Sigmoid colon (tissue), 7 donors: ENCODE data around the gene EDDM13. TPM values are rescaled to one million over a fixed set of nuclear protein-coding genes. Genes with fewer than 3 reads are reported as not detected.

Experiments used
- DNase-seq: peaks from one replicate; pipeline ENCODE4 v3.0.0-alpha.2; 2019
- H3K27ac ChIP-seq, 4 donors: fragments of 200-600 bp; sonication (generic); one replicate each; pipeline ENCODE4 v1.5.1; 2016 to 2019; ENCODE audit warnings: mild to moderate bottlenecking in 1 of 4
- H3K27me3 ChIP-seq, 3 donors: fragments of 200-600 bp; sonication (generic); one replicate each; pipeline ENCODE4 v1.5.1; 2019; ENCODE audit warnings: mild to moderate bottlenecking in 1 of 3
- H3K36me3 ChIP-seq, 4 donors: fragments of 200-600 bp; sonication (generic); one replicate each; pipeline ENCODE4 v1.5.1; 2016 to 2019
- H3K4me1 ChIP-seq, 4 donors: fragments of 200-600 bp; sonication (generic); one replicate each; pipeline ENCODE4 v1.5.1; 2017 to 2019
- H3K4me3 ChIP-seq, 4 donors: fragments of 200-600 bp; sonication (generic); one replicate each; pipeline ENCODE4 v1.5.1; 2017 to 2019; ENCODE audit warnings: mild to moderate bottlenecking in 2 of 4, moderate library complexity in 1 of 4
- H3K9me3 ChIP-seq, 4 donors: fragments of 200-600 bp in 3 of 4; sonication (generic) in 3 of 4; one replicate each; pipeline versions ENCODE4 v1.5.1 to v1.6.1; 2013 to 2019
- CTCF ChIP-seq, 4 experiments: fragments of 450-650 bp in 3 of 4; fragments of 200-600 bp in 1 of 4; IDR thresholded peaks; one replicate each; pipeline ENCODE4 v1.5.1; 2016 to 2019; ENCODE audit warnings: antibody characterized with exemption in 4 of 4, mild to moderate bottlenecking in 3 of 4, moderate library complexity in 2 of 4
- EP300 ChIP-seq, 4 donors: sonication (generic); formaldehyde crosslinking; IDR thresholded peaks; one replicate each; pipeline ENCODE4 v1.6.1; 2017; ENCODE audit warnings: antibody characterized with exemption in 4 of 4
- POLR2A ChIP-seq, 2 donors: fragments of 450-650 bp; IDR thresholded peaks; one replicate each; pipeline ENCODE4 v1.6.1; 2016; ENCODE audit warnings: antibody characterized with exemption in 2 of 2, mild to moderate bottlenecking in 2 of 2, moderate library complexity in 2 of 2
- POLR2AphosphoS5 ChIP-seq, 4 donors: sonication (generic); formaldehyde crosslinking; IDR thresholded peaks; one replicate each; pipeline ENCODE4 v1.6.1; 2017; ENCODE audit warnings: antibody characterized with exemption in 4 of 4
- WGBS, 2 donors: extraction: QIAGEN DNeasy Blood & Tissue Kit; methylation state at CpG; one replicate each; pipeline ENCODE4 v1.1.7; 2013; 5-methylcytosine and 5-hydroxymethylcytosine counted together
- intact Hi-C: fragments of 100-400 bp; cut with DNase I; formaldehyde crosslinking; loops from one replicate; pipeline ENCODE4 v1.15.1; 2023
- polyA plus RNA-seq, 3 donors: library from polyadenylated mRNA; stranded (reverse); fragments of 200-250 nt; gene quantifications; one replicate each; pipeline ENCODE4 v1.2.3, GENCODE V29; 2013
- total RNA-seq, 4 donors: library from RNA; depleted of rRNA; stranded (reverse); fragments of >200 nt; gene quantifications; one replicate each; pipeline ENCODE4 v1.1.0, GENCODE V29; 2016
- donor health status: healthy with polysubstance abuse.
- donor health status: Bipolar disorder and iron deficiency.
- donor health status: healthy.

EDDM13 gene
- total and polyA plus RNA-seq, 7 donors, result 0.32 to 10.8 TPM; not detected in 5

DNA sequence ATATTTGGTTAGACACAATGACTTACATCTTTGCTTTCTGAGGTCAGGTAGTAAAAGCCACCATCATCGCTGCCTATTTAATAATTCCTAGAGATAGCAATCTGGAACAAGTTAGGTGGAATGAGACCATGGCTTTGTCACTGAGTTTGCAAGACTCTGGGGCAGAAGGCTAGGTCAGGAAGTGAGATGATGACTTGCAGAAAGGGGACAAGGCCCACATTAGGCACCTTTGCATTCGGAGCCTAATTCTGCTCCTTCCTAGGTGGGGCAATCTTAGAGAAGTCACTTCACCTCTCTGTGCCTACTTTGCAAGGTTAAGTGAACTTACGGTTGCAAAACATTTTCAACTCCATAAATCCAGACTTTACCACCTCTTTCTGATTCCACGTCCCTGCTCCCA lies 10.3 kb downstream of the EDDM13 start:
- no peak overlapping the region for H3K4me3 ChIP-seq
- intact Hi-C loops, result no loop called here
- H3K9me3 ChIP-seq, result no peaks in the 10 kb centered on the region
- no peaks in the 10 kb centered on the region for H3K27me3 ChIP-seq
- no peak for TF ChIP-seq CTCF (IDR thresholded peaks at IDR 0.05)
- TF ChIP-seq POLR2AphosphoS5 (IDR thresholded peaks at IDR 0.05), result no peak
- no peak for TF ChIP-seq EP300 (IDR thresholded peaks at IDR 0.05)
- no peak for TF ChIP-seq POLR2A (IDR thresholded peaks at IDR 0.05)
- H3K27ac ChIP-seq, result no peak overlapping the region
- 95 to 96% methylated on average over 4 of the region's 4 CpGs for WGBS, 2 donors
- no peaks in the 10 kb centered on the region for H3K4me1 ChIP-seq
- no peak for DNase-seq
- no peaks in the 10 kb centered on the region for H3K36me3 ChIP-seq

GRCh38 chr19:56284746-56285145 lies 12.2 kb downstream of the EDDM13 start:
- H3K9me3 ChIP-seq, result no peaks in the 10 kb centered on the region
- no peak overlapping the region for H3K4me3 ChIP-seq
- no peak for DNase-seq
- no peaks in the 10 kb centered on the region for H3K36me3 ChIP-seq
- H3K27ac ChIP-seq, result no peak overlapping the region
- no peaks in the 10 kb centered on the region for H3K27me3 ChIP-seq
- H3K4me1 ChIP-seq, result no peaks in the 10 kb centered on the region
- no peak for TF ChIP-seq CTCF (IDR thresholded peaks at IDR 0.05)
- no peak for TF ChIP-seq POLR2A (IDR thresholded peaks at IDR 0.05)
- TF ChIP-seq POLR2AphosphoS5 (IDR thresholded peaks at IDR 0.05), result no peak
- no peak for TF ChIP-seq EP300 (IDR thresholded peaks at IDR 0.05)
- intact Hi-C loops, result no loop called here
- WGBS, 2 donors, result 96 to 98% methylated on average over 3 of the region's 3 CpGs

DNA sequence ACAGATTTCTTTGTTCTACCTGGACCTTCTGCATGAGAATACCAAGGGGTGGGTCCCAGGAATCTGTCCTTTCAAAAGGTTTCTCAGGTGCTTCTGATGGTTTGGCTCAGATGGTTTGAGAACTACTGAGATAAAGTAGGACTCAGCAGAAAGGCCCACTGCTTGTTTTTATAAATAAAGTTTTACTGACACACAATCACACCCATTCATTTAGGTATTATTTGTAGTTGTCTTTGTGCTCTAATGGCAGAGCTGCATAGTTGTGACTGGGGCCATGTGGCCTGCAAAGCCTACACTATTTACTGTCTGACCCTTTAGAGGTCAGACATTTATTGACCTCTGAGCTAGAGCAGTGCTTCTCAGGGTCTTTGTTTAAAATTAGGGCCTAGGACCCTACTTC lies 17.6 kb downstream of the EDDM13 start:
- Histone ChIP-seq H3K36me3 (peaks cover 0 to 9% (median 0%) of the 10 kb centered on the region in 4 donors), H3K4me1 (no peaks in the 10 kb centered on the region), H3K4me3 (no peak overlapping the region), H3K9me3 (no peaks in the 10 kb centered on the region), H3K27me3 (no peaks in the 10 kb centered on the region), H3K27ac (no peak overlapping the region)
- no peak for DNase-seq
- intact Hi-C loops, result no loop called here
- TF ChIP-seq POLR2A (IDR thresholded peaks at IDR 0.05), result no peak
- TF ChIP-seq EP300 (IDR thresholded peaks at IDR 0.05), result no peak
- TF ChIP-seq POLR2AphosphoS5 (IDR thresholded peaks at IDR 0.05), result no peak
- no peak for TF ChIP-seq CTCF (IDR thresholded peaks at IDR 0.05)

- H3K4me1 ChIP-seq, result no peaks in the 10 kb centered on the region
- intact Hi-C loops, result no loop called here
- no peaks in the 10 kb centered on the region for H3K9me3 ChIP-seq
- 92 to 96% methylated on average over 6 of the region's 6 CpGs for WGBS, 2 donors
- DNase-seq, result no peak
- no peak overlapping the region for H3K27ac ChIP-seq
- H3K27me3 ChIP-seq, result no peaks in the 10 kb centered on the region
- no peak overlapping the region for H3K4me3 ChIP-seq
- peaks cover 0 to 17% (median 2%) of the 10 kb centered on the region in 4 donors for H3K36me3 ChIP-seq
- TF ChIP-seq EP300 (IDR thresholded peaks at IDR 0.05), result no peak
- TF ChIP-seq POLR2A (IDR thresholded peaks at IDR 0.05), result no peak
- TF ChIP-seq CTCF (IDR thresholded peaks at IDR 0.05), result no peak
- no peak for TF ChIP-seq POLR2AphosphoS5 (IDR thresholded peaks at IDR 0.05)
Measured at GRCh38 chr19:56291867-56292266, 19.3 kb downstream of the EDDM13 start.

GRCh38 chr19:56294549-56294948 lies 22.0 kb downstream of the EDDM13 start:
- no peak for DNase-seq
- no peak overlapping the region for H3K27ac ChIP-seq
- no peaks in the 10 kb centered on the region for H3K27me3 ChIP-seq
- peaks cover 0 to 23% (median 2%) of the 10 kb centered on the region in 4 donors for H3K36me3 ChIP-seq
- no peaks in the 10 kb centered on the region for H3K9me3 ChIP-seq
- TF ChIP-seq POLR2AphosphoS5 (IDR thresholded peaks at IDR 0.05), result no peak
- TF ChIP-seq CTCF (IDR thresholded peaks at IDR 0.05), result no peak
- no peak for TF ChIP-seq POLR2A (IDR thresholded peaks at IDR 0.05)
- no peak for TF ChIP-seq EP300 (IDR thresholded peaks at IDR 0.05)
- 87 to 89% methylated on average over 4 of the region's 4 CpGs for WGBS, 2 donors
- no peaks in the 10 kb centered on the region for H3K4me1 ChIP-seq
- intact Hi-C loops, result no loop called here
- no peak overlapping the region for H3K4me3 ChIP-seq
